Activated naive CD4-positive, alpha-beta T cell treated with anti-CD3 and anti-CD28 coated beads, Interleukin-2, amount 50 U/mL, for 16 hours (primary cell): ENCODE data around the gene SNRNP40.

Source experiments
- DNase-seq: peaks from one replicate; pipeline ENCODE4 v3.0.0-alpha.2; 2020

Gene SNRNP40

GRCh38 chr1:31228986-31229385 is 67.6 kb downstream of the SNRNP40 start:
- DNase-seq = no peak

DNA sequence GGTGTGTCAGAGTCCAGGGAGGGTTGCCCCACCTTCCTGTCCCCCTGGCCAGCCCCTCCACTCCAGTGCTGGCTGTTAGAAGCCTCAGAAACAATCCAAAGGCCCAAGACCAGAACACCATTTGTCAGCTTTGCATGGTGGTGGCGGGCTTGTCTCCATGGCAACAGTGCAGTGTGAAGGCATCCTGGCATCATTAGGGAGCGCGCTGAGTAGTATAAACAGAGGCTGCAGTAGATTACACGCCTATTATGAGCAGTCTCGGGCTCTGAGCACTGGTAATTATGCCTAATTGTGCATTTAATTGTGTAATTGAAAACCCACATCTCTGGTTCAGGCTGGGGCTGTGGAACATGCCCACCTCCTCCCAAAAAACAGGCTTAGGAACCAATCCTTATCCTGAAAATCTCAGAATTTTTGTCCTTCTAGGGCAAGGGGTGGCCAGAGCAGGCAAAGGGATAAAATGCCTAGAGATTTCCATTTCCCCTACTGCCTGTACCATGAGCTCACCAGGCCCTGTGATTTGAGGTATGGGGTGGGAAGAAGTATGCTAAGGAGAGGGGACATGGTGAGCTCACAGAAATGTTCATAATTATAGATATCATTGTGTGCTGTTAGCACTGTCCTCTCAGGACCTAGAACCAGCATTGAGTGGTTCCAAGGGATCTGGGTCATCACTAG is 68.6 kb downstream of the SNRNP40 start:
- no peak for DNase-seq

DNA sequence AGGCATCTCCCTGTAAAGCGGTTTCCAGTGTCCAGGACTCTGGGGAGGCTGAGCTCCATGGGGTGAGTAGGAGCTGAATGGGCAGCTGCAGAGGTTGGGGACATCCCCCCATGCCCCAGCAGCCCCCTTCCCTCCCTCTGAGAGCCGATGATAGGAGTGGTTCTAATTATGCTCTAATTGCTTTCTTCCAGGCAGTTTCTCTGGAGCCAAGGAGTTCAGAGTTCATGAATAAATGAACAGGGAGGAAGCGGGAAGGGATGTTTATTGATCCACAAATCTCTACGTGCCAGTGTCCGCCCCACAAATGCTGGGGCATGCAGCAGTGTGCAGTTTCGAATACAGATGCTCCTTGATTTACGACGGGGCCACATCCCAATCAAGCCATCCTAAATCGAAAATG is 72.5 kb downstream of the SNRNP40 start:
- DNase-seq = no peak

DNA sequence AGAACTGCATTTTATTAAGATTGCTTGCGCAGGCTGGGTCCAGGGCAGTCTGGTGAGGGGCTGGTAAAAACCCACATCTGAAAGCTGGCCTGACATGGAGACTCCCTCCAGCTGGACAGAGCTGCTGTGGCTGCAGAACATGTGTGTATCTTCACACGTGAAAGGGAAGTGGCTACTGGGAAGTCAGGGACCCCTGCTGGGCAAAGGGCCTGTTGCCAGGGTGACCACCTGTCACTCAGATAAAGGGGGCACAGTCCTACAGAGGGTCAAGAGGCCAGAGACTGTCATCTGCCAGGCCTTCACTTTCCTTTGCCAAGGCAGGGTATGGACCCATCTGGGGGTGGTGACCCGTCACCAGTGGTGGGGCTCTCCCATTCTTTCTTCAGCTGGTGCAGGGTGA is 74.4 kb downstream of the SNRNP40 start:
- DNase-seq = no peak

- no peak for DNase-seq
Observed at GRCh38 chr1:31221072-31221471, 75.5 kb downstream of the SNRNP40 start.

DNA sequence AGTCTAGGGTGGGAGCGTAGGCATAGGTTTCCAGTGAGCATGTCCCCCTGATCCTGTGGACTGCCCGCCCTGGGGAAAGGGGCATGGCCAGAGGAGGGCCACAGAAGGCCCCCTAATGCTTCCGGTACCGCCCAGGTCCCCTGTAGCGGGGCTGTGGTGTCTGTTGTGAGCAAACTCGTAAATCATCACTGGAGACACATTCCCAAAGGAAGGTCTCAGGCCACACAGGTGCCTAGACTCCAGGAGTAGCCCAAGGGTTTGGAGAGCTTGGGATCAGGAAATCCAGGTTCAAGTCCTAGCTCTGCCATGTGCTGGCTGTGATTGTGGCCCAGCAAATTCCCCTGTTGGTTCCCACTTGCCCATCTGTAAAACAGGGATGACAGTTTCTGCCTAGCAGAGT is 77.1 kb downstream of the SNRNP40 start:
- no peak for DNase-seq

- no peak for DNase-seq
Observed at GRCh38 chr1:31218705-31219104, 77.9 kb downstream of the SNRNP40 start.

- DNase-seq = no peak
Observed at GRCh38 chr1:31216016-31216415, 80.6 kb downstream of the SNRNP40 start.

GRCh38 chr1:31215065-31215570 is 81.5 kb downstream of the SNRNP40 start:
- DNase-seq = no peak

GRCh38 chr1:31214316-31215064 is 82.1 kb downstream of the SNRNP40 start:
- DNase-seq = no peak
